Stimulated activated CD8-positive, alpha-beta memory T cell treated with anti-CD3 and anti-CD28 coated beads, Interleukin-4, amount 100 ng/mL, for 4 hours (primary cell): ENCODE results near the gene OSTF1.
A peak's percentile ranks its signal among the peaks of the same experiment; 100 is the strongest.

Experiments
- DNase-seq, 2 donors: peaks; one replicate each; pipeline ENCODE4 v3.0.0-alpha.2; 2020; ENCODE audit warnings: low read depth in 2 of 2, low spot score in 1 of 2

OSTF1 gene

DNA sequence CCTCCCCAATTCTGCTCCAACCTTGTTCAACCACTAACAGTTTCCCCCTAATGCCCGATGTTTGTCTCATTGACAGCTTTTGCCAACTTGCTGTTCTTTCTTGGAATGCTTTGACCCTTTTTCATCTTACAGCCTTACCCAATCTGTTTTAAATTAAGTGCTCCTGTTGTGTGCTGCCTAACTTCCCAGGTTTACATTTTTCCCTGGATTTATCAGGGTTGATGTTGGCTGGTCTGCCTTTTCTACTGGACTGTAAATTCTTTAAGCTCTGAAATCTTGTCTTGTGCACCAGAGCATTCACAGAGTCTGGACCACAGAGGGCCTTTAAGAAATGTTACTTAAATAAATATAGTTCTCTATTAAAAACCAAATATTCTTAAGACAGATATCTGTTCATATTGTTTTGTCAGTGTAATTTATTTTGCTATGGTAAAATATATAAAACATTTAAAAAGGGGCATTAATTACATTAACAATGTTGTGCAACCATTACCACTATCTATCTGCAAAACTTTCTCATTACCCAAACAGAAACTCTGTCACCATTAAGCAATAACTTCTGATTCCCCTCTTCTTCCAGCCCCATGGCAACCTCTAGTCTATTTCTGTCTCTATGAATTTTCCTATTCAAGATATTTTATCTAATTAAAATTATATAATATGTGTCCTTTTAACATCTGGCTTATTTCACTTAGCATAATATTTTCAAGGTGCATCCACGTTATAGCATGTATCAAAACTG is 73.0 kb downstream of the OSTF1 start:
- DNase-seq = no peak

DNA sequence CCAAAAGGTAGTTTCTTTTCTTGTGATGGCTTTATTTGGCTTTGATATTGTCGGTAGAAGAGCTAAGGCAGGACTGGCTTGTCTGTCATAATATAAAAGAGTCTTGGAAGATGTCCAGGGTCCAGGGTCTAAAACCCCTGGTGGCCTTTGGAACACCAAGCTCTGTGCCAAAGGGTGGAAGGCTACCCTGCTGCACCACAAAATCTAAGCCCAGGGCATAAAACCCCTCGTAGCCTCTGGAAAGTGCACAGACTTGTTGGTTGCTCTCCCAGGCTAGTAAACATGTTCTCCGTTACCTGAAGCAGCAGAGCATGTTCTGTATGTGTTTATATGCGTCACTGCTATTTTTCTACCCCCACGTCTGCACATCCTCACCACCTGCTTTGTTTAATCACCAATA is 75.5 kb downstream of the OSTF1 start:
- no peak for DNase-seq

DNA sequence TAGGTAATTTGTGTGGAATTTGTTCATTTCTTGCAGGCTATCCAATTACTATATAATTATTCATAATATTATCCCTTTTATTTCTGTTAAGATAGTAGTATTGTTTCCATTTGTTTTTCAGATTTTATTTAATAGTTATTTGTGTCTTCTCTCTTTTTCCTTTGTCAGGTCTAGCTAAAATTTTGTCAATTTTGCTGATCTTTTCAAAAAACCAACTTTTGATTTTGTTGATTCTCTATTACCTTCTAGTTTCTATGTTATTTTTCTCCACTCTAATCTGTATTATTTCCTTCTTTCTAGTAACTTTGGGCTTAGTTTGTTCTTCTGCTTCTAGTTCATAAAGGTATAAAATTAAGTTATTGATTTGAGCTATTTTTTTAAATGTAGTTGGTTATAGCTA is 76.3 kb downstream of the OSTF1 start:
- DNase-seq = no peak

DNA sequence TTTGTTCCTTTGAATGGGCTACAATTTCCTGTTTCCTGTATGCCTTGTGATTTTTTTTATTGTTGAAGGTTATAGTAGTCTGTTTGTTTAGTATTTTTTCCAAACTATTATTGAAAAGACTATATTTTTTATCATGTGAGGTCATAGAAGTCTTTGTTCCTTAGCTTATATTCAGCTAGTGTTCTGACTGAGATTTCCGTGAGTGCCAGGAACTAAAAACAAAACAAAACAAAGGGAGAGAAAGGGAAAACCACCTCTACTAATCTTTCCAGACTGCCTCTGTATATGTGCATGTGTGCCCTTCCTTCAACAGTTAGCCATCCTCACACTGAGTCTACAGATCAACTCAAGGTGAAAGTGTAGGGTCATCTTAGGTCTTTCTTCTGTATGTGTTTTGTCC is 79.0 kb downstream of the OSTF1 start:
- DNase-seq = no peak

DNA sequence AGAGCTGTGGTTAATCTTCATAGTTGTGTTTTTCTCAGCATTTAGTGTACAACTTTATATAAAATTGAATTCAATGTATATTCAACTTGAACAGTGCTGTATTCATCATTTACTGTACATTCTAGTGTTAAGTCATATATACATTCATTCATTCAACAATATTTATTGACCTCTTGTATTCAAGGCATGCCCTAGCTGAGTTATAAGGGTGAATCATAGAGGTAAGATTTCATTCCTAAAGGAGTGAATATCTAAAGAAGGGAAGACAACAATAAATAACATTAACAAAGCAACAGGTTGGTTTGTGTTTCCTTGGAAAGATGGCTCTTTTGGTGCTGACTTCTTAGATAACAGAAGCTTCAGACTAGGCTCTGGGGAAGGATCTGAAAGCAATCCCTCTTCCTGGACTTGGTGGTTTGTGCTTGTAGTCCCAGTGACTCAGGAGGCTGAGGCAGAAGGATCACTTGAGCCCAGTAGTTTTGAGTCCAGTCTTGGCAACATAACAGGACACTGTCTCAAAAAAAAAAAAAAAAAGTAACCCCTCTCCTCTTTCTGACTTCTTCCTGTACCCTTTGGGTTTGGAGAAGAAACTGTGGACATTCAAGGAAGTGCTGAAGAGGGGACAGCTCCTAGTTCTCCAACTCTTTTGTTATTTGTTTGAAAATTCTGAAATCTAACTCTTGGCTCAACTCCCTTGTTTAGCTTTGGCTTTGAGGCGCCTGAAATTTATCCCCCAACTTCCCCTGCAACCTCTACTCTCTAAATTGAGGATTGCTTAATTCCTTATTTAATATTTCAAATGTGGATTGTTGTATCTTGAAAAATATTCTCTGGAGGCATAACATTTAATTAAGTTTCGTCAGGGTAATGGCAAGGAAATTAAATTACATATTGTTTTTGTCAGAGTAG is 80.2 kb downstream of the OSTF1 start:
- no peak for DNase-seq

DNA sequence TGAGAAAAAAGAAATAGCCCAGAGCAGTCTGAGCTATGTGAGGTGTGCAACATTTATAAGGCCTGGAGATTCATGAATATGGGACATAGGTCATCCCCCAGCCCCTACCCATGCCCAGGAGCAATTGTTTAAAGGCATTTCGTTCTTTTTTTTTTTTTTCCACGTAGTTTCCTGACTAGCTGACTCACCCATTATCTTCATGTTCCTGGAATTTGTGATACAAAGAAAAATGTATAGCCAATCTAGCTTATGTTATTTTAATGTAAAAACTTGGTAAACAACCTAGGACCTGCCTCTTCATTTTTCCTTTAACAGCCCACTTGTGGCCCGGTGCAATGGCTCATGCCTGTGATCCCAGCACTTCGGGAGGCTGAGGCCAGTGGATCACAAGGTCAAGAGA is 81.3 kb downstream of the OSTF1 start:
- DNase-seq = no peak

DNA sequence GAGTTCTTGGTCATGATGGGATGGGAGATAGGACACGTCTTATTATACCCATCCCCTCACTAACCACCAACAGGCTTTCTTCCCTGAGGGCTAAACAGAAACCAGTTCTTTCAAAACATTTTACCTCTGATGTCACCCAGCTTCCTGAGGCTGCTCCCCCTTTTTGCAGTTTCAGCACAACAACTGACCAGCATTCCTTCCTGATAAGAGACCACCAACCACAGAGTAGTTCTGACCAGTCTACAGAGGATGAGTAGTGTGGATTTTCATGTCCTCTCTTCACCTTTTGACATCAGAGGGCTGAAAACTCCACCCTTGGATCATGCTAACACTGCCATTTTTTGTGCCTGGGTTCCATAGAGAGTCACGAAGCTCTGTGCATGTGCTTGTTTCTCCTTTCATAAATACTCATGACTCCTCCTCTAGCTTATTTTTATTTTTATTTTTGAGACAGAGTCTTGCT is 82.6 kb downstream of the OSTF1 start:
- no peak for DNase-seq

DNA sequence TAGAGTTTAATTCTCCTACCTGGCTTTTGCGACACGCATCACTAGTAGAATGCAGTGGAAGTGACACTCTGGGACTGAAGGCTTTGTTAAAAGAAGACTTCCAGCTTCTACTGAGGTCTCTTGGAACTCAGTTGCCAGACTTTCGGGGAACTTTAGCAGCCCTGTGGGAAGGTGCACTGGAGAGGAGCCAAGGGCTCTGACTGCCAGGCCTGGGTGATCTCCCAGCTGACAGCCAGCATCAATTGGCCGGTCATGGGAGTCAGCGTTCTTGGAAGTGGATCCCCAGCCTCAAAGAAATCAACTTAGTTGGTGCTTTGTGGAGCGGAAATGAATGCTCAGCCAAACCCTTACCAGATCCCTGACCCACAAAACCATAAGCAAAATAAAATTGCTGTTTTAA is 87.1 kb downstream of the OSTF1 start:
- DNase-seq = no peak

DNA sequence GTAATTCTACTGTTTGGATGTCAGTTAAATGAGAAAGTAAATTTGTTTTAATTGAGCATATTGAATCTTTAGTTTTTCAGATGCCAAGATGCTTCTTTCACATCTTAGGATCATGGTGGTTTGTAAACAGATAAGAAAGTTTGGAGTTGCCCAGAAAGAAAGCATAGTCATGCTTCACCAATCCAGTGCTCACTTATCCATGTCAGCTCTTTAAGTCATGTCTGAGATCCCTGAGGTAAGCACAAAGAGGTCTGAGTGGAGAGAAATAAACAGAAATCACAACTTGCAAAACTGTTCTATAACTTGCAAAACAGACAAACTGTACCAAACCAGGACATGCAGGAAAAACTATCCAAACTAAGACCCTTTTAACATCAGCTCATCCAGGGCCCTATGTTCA is 87.7 kb downstream of the OSTF1 start:
- DNase-seq = no peak

DNA sequence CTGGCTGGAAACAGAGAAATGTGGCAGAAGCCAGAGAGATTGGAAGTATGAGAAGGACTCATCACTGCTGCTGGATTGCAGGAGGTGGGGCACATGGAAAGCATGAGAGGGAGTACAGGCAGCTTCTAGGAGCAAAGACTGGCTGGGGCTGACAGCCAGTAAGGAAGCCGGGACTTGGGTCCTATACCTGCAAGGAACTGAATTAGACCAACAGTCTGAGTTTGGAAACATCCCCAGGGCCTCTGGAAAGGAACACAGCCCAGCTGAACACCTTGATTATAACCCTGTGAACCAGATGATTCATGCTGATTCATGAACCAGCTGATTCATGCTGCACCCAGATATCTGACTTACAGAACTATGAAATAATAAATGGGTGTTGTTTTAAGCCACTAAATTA is 93.4 kb downstream of the OSTF1 start:
- no peak for DNase-seq

DNA sequence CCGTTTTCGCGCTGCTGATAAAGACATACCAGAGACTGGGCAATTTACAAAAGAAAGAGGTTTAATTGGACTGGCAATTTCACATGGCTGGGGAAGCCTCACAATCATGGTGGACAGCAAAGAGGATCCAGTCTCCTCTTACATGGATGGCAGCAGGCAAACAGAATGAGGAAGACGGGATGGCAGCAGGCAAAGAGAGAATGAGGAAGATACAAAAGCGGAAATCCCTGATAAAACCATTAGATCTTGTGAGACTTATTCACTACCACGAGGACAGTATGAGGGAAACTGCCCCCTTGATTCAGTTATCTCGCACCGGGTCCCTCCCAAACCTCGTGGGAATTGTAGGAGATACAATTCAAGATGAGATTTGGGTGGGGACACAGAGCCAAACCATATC is 95.0 kb downstream of the OSTF1 start:
- DNase-seq = no peak

DNA sequence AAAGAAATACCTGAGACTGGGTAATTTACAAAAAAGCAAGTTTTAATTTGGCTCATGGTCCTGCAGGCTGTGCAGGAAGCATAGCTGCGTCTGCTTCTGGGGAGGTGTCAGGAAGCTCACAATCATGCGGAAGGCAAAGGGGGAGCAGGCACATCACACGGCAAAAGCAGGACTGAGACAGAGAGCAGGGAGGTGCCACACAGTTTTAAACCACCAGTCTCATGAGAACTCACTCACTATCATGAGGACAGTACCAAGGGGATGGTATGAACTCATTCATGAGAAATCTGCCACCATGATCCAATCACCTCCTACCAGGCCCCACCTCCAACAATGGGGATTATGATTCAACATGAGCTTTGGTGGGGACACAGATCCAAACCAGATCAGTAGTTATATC is 96.2 kb downstream of the OSTF1 start:
- DNase-seq = no peak

DNA sequence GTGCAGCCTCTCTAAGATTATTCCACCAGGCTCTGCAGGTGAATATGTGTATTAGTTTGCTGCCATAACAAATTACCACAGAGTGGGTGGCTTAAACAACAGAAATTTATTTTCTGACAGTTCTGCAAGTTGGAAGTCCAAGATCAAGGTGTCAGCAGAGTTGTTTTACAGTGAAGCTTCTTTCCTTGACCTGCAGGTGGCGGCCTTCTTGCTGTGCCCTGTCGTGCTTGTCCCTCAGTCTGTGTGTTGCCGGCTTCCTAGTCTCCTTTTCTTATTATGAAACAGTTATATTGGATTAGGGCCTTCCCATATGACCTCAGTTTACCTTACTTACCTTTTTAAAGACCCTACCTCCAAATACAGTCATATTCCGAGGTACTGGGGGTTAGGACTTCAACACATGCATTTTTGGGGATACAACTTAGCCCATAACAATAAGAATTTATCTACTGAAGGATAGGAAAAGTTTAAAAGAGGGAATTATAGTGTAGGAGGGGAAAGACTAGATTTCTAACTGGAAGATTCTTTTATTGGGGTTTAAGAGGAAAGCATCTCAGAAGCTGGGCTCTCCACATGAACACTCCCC is 97.4 kb downstream of the OSTF1 start:
- DNase-seq = peak; percentile 3 to 6

DNA sequence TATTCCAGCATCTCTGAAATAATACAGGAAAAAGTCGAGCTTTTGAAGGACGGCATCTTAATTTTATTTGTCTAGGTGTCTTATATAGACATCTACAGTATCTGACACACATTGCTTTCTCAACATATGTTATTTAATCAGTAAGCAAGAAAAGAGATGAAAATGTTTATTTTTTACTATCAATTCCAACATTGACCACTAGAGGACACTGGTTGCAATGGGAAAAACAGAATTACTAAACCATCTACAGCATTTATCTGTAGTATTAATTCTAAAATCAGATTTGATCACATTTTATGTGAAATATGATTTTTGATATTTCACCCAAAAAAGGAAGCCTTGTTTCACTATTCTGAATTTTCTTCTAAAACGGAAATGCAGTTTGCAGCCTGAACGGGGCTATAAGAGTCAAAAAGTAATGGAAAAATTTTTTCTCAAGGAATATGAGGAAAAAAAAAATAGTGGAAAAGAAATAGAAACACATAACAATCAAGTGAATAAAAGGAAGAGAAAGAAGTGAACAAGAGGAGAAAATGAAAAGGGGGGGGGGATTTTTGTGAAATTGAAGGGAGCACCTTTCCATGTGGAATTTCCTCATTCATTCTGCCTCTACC is 98.6 kb downstream of the OSTF1 start:
- no peak for DNase-seq

DNA sequence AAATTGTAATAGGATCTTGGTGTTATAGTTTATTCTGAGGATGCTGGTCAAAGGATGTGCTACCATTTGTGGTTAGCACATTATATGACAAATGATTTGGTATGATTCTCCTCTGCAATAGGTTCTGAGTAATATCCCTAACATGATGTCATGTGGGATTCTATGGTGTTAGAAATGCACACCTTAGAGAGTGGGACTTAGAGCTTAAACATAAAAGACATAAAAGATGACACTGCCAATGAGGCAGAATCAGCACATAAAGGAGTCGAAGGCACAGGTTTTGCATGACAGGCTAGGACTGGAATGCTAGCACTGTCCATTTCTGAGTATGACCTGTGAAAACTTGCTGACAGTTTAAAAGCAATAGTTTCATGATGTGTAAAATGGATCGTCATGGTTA is 100.4 kb downstream of the OSTF1 start:
- DNase-seq = no peak

DNA sequence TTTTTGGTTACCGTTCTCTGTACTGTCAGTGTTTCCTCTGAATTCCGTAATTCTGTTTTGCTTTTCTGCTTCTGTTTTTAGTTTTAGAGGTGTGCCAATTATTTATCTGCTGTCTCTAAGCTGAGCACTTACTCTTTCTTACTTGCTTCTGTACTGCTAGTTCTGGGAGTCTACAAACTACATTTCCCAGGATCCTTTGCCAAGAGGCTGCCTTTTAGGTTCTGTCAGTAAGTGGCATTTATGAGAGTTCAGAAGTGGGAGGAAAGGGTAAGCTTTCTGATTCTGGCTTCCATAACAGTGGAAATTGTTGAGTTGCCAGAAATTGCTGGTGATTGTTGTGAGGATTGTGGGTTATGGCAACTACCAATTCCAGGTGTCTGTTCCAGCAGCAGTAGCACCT is 102.4 kb downstream of the OSTF1 start:
- DNase-seq = no peak
